ENCODE data around the gene NPHS2. TPM values are rescaled to one million over a fixed set of nuclear protein-coding genes. Genes with fewer than 3 reads are reported as not detected.

NPHS2 gene
- total RNA-seq = not detected in 2 replicates
- not detected for polyA plus RNA-seq (2012)

GRCh38 chr1:179575497-179576314, at the start of gene NPHS2:
Gene NPHS2 (minus strand): TSS chr1:179575948. CDS start chr1:179575864, 84 bp downstream.
- no peak for DNase-seq (ENCODE audit: low read depth)

- DNase-seq (ENCODE audit: low read depth) = no peak
Observed at GRCh38 chr1:179612361-179612760, 36.6 kb upstream of the NPHS2 start.

GRCh38 chr1:179601093-179601492, 25.3 kb upstream of the NPHS2 start:
- DNase-seq (ENCODE audit: low read depth) = no peak

- DNase-seq (ENCODE audit: low read depth) = peak; percentile 11
Observed at GRCh38 chr1:179599623-179600249, 24.0 kb upstream of the NPHS2 start.

- DNase-seq (ENCODE audit: low read depth) = no peak
Observed at GRCh38 chr1:179598631-179599030, 22.9 kb upstream of the NPHS2 start.

GRCh38 chr1:179591592-179592580, 16.1 kb upstream of the NPHS2 start, which contains the start of gene TDRD5:
Gene TDRD5 (plus strand): TSS chr1:179591832. CDS start chr1:179592616, 784 bp downstream.
- DNase-seq (ENCODE audit: low read depth) = no peak

GRCh38 chr1:179591253-179591591, 15.5 kb upstream of the NPHS2 start:
- no peak for DNase-seq (ENCODE audit: low read depth)

- DNase-seq (ENCODE audit: low read depth) = no peak
Observed at GRCh38 chr1:179590671-179591070, 14.9 kb upstream of the NPHS2 start.

GRCh38 chr1:179589509-179589908, 13.8 kb upstream of the NPHS2 start:
- DNase-seq (ENCODE audit: low read depth) = no peak

- DNase-seq (ENCODE audit: low read depth) = no peak
Observed at GRCh38 chr1:179588425-179589024, 12.8 kb upstream of the NPHS2 start.

- DNase-seq (ENCODE audit: low read depth) = no peak
Observed at GRCh38 chr1:179587336-179587735, 11.6 kb upstream of the NPHS2 start.

- DNase-seq (ENCODE audit: low read depth) = peak; percentile 74
Observed at GRCh38 chr1:179586107-179586823, 10.5 kb upstream of the NPHS2 start.

- no peak for DNase-seq (ENCODE audit: low read depth)
Observed at GRCh38 chr1:179583771-179584320, 8.1 kb upstream of the NPHS2 start.

- DNase-seq (ENCODE audit: low read depth) = no peak
Observed at GRCh38 chr1:179576509-179576908, 761 bp upstream of the NPHS2 start.

GRCh38 chr1:179558078-179558477, 17.7 kb downstream of the NPHS2 start:
- DNase-seq (ENCODE audit: low read depth) = no peak

- DNase-seq (ENCODE audit: low read depth) = no peak
Observed at GRCh38 chr1:179554427-179554826, 21.3 kb downstream of the NPHS2 start.

GRCh38 chr1:179550746-179551682, 24.7 kb downstream of the NPHS2 start:
- DNase-seq (ENCODE audit: low read depth) = peak; percentile 34

GRCh38 chr1:179549368-179549700, 26.4 kb downstream of the NPHS2 start:
- no peak for DNase-seq (ENCODE audit: low read depth)
